ENCODE results near the gene FAM184A. TPM values are rescaled to one million over a fixed set of nuclear protein-coding genes. Genes with fewer than 3 reads are reported as not detected.
"Not testable (repeated sequence)": the region's sequence is repeated elsewhere in the genome, so short reads cannot be mapped to it uniquely, and the experiment has no call there.

FAM184A gene, protein sequence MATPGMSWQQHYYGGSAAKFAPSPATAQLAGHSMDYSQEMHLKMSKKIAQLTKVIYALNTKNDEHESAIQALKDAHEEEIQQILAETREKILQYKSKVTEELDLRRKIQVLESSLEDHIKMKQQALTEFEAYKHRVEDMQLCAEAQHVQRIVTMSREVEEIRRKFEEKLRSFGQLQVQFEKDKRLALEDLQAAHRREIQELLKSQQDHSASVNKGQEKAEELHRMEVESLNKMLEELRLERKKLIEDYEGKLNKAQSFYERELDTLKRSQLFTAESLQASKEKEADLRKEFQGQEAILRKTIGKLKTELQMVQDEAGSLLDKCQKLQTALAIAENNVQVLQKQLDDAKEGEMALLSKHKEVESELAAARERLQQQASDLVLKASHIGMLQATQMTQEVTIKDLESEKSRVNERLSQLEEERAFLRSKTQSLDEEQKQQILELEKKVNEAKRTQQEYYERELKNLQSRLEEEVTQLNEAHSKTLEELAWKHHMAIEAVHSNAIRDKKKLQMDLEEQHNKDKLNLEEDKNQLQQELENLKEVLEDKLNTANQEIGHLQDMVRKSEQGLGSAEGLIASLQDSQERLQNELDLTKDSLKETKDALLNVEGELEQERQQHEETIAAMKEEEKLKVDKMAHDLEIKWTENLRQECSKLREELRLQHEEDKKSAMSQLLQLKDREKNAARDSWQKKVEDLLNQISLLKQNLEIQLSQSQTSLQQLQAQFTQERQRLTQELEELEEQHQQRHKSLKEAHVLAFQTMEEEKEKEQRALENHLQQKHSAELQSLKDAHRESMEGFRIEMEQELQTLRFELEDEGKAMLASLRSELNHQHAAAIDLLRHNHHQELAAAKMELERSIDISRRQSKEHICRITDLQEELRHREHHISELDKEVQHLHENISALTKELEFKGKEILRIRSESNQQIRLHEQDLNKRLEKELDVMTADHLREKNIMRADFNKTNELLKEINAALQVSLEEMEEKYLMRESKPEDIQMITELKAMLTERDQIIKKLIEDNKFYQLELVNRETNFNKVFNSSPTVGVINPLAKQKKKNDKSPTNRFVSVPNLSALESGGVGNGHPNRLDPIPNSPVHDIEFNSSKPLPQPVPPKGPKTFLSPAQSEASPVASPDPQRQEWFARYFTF
- total RNA-seq, result 3.7 TPM

DNA sequence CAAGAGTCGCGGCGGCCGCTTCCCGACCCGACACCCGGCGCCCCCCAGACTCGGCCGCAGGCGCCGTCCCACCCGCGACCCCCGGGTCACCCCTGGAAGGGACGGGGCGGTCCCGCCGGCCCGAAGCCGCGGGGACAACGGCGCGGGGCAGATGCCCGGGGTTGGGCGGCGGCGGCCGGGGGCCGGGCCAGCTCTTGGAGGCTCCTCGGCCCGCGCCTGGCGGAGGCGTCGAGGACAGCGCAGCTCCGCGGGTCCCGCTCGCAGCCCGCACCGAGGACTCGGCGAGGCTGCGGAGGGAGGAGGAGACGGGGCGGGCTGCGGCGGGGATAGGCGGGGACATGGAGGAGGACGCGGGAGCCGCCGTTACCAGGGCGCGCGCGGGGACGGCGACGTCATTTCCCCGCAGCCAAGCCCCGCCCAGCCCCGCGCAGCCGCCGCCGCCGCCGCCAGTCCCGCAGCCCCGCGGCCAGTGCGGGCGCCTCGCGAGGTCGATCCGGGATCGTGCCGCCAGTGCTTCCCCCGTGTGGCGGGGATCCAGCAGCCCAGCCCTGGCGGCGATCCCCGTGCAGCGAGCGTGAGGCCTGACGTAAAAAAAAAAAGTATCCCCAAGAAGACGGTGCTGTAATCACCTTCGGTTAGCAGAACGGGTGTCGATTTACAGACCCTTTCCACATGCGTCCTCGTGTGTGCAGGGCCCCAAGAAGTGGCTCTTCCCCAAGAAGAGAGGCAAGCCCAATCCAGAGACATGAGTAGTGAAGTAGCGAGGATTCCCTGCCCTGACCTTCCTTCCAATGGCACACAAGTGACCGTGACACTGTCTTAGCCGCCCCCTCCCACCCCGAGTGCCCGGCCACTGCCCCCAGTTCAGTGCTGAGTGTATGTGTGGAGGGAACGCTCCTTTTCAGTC is at the start of gene FAM184A:
Gene FAM184A (minus strand): TSS at position 289 of the 907 bp plus-strand sequence. CDS start 365 bp downstream, outside the sequence.
- DNase-seq, result peak; percentile 34

DNA sequence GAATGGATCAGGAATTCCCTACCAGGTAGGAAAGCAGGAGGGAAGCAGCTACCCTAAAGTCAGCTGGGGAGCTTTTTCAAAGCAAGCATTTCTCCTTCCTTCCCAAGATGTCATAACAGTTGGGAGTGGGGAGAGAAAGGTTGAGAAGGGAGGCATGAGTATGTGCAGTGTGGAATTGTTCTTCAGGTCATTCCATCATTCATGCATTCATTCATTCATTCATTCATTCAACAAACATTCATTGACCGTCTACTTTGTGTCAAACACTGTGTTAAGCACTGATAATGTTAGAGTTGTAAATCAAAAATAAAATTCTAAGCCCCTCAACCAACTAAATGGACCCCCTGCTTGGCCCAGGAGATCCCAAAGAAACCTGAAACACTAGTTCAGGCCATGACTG is 49.2 kb upstream of the FAM184A start:
- no peak for DNase-seq

- DNase-seq, result no peak
These were observed 48.4 kb upstream of the FAM184A start for GRCh38 chr6:119126826-119127225.

- DNase-seq, result no peak
These were observed 47.7 kb upstream of the FAM184A start for GRCh38 chr6:119126140-119126539.

GRCh38 chr6:119125576-119125975 is 47.1 kb upstream of the FAM184A start:
- no peak for DNase-seq

- no peak for DNase-seq
These were observed 45.8 kb upstream of the FAM184A start for GRCh38 chr6:119124079-119124824.

GRCh38 chr6:119122336-119122735 is 43.9 kb upstream of the FAM184A start:
- no peak for DNase-seq

DNA sequence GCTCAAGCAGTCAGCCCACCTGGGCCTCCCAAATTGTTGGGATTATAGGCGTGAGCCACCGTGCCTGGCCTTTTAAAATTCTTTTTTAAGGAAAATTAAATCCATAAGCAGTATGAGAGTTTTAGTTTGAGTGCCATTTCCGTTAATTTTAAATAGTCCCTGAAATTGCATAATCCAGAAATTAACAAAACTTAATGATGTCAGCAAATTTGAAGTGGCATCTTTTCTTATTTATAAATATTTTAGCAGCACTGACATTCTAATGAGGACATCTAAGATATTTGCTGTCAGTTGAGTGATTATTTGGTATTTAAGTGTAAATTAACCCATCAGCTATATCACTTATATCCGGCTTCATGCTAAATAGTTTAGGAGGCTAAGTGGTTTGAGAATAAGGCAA is 42.9 kb upstream of the FAM184A start:
- DNase-seq, result no peak

- no peak for DNase-seq
These were observed 41.5 kb upstream of the FAM184A start for GRCh38 chr6:119119989-119120388.

- DNase-seq, result not testable (repeated sequence)
These were observed 40.6 kb upstream of the FAM184A start for GRCh38 chr6:119119062-119119461.

GRCh38 chr6:119116712-119117281 is 38.3 kb upstream of the FAM184A start:
- no peak for DNase-seq

DNA sequence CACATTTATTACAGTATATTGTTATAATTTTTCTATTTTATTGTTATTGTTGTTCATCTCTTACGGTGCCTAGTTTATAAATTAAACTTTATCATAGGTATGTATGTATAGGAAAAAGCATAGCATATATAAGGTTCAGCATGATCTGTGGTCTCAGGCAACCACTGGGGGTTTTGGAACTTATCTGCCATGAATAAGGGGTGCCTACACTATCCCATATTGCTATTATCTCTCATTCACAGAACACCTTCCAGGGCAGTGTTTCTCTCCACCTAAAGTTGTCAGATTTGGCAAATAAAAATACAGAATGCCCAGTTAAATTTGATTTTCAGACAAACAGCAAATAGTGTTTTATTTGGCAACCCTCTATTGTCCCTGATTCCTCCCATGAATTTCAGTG is 35.5 kb upstream of the FAM184A start:
- DNase-seq, result no peak

DNA sequence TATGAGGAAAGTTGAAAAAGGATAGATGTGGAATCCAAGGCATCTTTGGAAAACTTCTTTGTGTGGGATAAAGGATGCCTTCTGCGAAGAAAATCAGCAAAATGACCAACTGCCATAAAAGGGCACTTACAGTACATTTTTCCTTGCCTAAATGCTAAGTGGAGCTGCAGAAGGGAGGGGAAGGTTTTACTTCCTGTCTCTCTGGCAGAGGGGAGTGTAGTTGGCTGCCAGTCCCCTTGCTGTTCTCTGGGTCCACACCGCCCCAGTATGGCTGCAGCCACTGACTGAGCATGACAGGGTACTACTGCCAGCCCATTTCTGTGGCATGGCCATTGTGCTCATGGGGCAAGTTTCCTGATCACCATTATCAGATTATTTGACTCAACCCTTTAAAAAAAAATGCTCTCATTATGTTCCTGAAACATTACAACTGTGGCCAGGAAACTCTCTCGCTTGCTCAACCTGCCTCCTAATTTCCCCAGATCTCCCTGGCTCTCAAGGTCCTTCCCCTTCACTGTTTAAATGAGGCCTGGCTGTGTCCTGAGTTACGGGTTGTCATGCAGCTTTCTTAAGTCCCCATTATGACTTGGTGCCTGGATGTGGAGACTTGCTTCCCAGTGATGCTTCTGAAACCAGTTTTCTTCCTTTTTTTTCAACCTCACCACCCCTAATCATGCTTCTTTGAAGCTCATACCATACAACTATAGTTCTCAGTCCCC is 34.5 kb upstream of the FAM184A start:
- DNase-seq, result no peak

DNA sequence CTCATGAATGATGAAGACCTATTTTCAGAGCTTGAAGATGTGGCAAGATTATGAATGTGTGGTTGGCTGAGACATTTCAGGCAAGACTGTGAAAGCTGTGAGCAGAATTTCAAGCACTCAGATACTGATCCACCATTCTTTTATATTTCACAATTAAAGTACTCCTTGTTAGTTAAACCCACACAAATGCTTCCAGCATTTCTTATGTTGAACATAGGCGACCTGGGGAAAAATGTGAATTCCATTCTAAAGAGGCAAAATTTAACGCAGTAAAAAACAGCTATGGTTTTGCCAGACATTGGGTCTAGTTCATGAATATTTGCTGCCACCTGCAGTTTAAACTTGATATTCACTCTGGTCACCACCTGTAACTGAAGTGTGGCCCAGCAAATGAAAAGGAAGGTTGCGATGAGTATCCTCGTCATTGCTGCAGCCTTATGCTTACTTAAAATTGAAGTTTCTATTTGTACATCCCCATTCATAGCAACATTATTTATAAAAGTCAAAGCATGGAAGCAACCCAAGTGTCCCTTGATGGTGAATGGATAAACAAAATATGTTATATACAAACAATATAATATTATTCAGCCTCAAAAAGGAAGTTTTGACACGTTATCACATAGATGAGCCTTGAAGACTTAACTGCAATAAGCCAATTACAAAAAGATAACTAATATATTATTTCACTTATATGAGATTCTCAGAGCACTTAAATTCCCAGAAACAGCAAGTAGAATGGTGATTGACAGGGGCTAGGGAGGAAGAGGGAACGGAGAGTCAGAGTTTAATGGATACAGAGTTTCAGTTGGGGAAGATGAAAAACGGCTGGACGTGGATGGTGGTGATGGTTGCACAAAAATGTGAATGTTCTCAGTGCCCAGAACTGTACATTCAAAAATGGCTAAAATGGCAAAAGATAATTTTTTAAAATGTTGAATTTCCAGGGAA is 32.4 kb upstream of the FAM184A start:
- peak; percentile 7 for DNase-seq

- no peak for DNase-seq
These were observed 31.3 kb upstream of the FAM184A start for GRCh38 chr6:119109654-119110325.

DNA sequence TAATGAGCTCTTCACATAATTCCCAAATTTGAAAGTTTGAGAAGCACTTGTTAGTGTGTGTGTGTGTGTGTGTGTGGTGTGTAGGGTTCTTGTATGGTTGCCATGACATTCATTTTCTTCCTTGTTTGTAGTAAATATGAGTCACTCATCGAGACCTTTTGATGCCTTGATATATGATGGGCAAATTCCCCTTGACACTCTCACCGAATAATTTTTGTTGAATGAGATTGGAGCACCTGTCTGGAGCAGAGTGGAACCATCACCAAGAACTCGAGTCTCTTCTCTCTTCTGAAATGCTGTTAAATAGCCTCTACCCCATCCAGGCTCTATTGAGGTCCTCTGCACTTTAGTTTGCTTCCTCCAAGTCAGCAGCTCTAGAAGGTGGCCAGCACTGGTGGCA is 29.6 kb upstream of the FAM184A start:
- no peak for DNase-seq

GRCh38 chr6:119105282-119105681 is 26.8 kb upstream of the FAM184A start:
- no peak for DNase-seq

DNA sequence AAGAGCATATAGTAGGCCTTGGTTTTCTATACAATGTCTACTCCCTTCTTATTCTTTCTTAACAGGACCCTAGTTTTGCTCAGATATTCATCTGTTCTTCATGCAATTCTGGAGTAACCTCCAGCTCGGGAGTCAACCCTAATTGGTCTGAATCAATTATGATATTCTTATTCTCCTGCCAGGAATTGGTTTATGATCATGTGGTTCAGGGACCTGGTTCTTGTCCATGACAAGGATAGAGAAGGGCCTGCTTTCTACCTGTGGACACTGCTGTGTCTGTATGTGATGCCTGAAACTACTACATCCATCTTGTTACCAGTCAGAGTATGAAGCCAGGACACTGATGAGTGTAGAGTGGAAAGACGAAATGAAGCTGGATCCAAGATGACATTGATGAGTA is 24.4 kb upstream of the FAM184A start:
- DNase-seq, result no peak

All from skin of body (tissue), 2 donors.